Measurements from ENCODE around the gene EVPL. TPM values are rescaled to one million over a fixed set of nuclear protein-coding genes. Genes with fewer than 3 reads are reported as not detected.

Gene EVPL
- total and polyA plus RNA-seq, 2 of the 13 experiments (the other 11 are each of a cell fraction or from before 2014, with no cell fraction given) = 2.1 to 8.2 TPM

DNA sequence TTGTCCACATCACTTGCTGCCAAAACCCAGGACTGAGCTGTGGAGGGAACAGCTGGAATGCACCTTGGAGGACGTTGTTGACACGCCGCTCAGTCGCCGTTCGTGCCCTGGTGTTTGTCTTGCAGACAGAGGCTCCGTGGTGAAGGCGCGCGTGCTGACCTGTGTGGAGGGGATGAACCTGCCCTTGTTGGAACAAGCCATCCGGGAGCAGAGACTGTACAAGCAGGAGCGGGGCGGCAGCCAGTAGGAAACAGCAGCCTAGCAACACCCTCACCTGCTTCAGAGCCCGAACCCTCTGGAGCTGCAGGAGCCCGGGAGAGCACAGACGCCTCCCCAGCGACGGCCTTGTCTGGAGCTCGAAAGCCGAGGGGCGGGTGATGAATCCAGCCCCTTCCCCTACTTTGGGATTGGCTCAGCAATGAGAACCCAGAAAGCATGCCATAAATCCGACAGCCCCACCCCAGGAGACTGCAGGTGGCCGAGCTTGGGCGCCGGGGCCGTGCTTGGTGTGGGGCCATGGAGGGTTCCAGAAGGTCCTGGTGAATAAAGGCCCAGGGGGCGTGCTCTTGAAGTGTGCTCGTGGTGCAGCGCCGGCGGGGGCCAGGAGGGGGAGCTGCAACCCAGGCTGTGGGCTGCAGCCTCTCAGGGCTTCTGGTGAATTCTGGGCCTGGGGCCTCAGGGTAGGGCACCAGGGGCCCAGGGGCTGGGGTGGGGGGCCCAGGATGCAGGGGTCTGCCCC is 26.9 kb downstream of the EVPL start (continued):
- TF ChIP-seq THAP11 (CRISPR knock-in tag; IDR thresholded peaks at IDR 0.05) = peak; percentile 42; the same call in 1 of the 2 replicates
- TF ChIP-seq, protein P1, sequence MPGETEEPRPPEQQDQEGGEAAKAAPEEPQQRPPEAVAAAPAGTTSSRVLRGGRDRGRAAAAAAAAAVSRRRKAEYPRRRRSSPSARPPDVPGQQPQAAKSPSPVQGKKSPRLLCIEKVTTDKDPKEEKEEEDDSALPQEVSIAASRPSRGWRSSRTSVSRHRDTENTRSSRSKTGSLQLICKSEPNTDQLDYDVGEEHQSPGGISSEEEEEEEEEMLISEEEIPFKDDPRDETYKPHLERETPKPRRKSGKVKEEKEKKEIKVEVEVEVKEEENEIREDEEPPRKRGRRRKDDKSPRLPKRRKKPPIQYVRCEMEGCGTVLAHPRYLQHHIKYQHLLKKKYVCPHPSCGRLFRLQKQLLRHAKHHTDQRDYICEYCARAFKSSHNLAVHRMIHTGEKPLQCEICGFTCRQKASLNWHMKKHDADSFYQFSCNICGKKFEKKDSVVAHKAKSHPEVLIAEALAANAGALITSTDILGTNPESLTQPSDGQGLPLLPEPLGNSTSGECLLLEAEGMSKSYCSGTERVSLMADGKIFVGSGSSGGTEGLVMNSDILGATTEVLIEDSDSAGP (CRISPR knock-in tag; IDR thresholded peaks at IDR 0.05; ENCODE audit: borderline replicate concordance) = peak; percentile 68
- TF ChIP-seq, protein P2, sequence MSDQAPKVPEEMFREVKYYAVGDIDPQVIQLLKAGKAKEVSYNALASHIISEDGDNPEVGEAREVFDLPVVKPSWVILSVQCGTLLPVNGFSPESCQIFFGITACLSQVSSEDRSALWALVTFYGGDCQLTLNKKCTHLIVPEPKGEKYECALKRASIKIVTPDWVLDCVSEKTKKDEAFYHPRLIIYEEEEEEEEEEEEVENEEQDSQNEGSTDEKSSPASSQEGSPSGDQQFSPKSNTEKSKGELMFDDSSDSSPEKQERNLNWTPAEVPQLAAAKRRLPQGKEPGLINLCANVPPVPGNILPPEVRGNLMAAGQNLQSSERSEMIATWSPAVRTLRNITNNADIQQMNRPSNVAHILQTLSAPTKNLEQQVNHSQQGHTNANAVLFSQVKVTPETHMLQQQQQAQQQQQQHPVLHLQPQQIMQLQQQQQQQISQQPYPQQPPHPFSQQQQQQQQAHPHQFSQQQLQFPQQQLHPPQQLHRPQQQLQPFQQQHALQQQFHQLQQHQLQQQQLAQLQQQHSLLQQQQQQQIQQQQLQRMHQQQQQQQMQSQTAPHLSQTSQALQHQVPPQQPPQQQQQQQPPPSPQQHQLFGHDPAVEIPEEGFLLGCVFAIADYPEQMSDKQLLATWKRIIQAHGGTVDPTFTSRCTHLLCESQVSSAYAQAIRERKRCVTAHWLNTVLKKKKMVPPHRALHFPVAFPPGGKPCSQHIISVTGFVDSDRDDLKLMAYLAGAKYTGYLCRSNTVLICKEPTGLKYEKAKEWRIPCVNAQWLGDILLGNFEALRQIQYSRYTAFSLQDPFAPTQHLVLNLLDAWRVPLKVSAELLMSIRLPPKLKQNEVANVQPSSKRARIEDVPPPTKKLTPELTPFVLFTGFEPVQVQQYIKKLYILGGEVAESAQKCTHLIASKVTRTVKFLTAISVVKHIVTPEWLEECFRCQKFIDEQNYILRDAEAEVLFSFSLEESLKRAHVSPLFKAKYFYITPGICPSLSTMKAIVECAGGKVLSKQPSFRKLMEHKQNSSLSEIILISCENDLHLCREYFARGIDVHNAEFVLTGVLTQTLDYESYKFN (CRISPR knock-in tag; conservative IDR thresholded peaks at IDR 0.05) = peak; percentile 68
- TF ChIP-seq ZNF777 (CRISPR knock-in tag; IDR thresholded peaks at IDR 0.05) = 0 out of 2 replicates have a peak, but pooled peaks have one; percentile 38
- TF ChIP-seq SOX13 (IDR thresholded peaks at IDR 0.05) = no peak
- TF ChIP-seq SOX13 (CRISPR knock-in tag; conservative IDR thresholded peaks at IDR 0.05 in 1 of 2, IDR thresholded peaks at IDR 0.05 in 1 of 2) = peak in 1 of 2 experiments; percentile 31; a peak in 2 of 4 replicates
- TF ChIP-seq ZNF7 (CRISPR knock-in tag; IDR thresholded peaks at IDR 0.05) = no peak
- TF ChIP-seq, protein P3, sequence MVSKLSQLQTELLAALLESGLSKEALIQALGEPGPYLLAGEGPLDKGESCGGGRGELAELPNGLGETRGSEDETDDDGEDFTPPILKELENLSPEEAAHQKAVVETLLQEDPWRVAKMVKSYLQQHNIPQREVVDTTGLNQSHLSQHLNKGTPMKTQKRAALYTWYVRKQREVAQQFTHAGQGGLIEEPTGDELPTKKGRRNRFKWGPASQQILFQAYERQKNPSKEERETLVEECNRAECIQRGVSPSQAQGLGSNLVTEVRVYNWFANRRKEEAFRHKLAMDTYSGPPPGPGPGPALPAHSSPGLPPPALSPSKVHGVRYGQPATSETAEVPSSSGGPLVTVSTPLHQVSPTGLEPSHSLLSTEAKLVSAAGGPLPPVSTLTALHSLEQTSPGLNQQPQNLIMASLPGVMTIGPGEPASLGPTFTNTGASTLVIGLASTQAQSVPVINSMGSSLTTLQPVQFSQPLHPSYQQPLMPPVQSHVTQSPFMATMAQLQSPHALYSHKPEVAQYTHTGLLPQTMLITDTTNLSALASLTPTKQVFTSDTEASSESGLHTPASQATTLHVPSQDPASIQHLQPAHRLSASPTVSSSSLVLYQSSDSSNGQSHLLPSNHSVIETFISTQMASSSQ (IDR thresholded peaks at IDR 0.05; ENCODE audit: low read depth) = no peak
- TF ChIP-seq, protein P3 (CRISPR knock-in tag; IDR thresholded peaks at IDR 0.05; ENCODE audit: borderline replicate concordance) = 0 out of 2 replicates have a peak, but pooled peaks have one; percentile 28
- 0 out of 2 replicates have a peak, but pooled peaks have one; percentile 36 for TF ChIP-seq MTA1 (CRISPR knock-in tag; IDR thresholded peaks at IDR 0.05; ENCODE audit: borderline replicate concordance)
- TF ChIP-seq ZNF460 (CRISPR knock-in tag; IDR thresholded peaks at IDR 0.05; ENCODE audit: borderline replicate concordance) = no peak
- TF ChIP-seq ZNF224 (CRISPR knock-in tag; IDR thresholded peaks at IDR 0.05) = 0 out of 2 replicates have a peak, but pooled peaks have one; percentile 60
- TF ChIP-seq ZSCAN12 (CRISPR knock-in tag; IDR thresholded peaks at IDR 0.05) = 0 out of 2 replicates have a peak, but pooled peaks have one; percentile 80

Data from HepG2 (cell line).